OCI-M1 (cell line): ENCODE results near the gene LYSMD4.

Experiments used
- DNase-seq: peaks from one replicate; lab custom pipeline; 2025; lab: John Stamatoyannopoulos, UW

LYSMD4 gene

GRCh38 chr15:99731336-99732123 is 1.7 kb downstream of the LYSMD4 start:
- no peak for DNase-seq

GRCh38 chr15:99729920-99730319 is 3.3 kb downstream of the LYSMD4 start:
- DNase-seq: peak; percentile 60

- DNase-seq: no peak
Observed at GRCh38 chr15:99729327-99729726, 3.9 kb downstream of the LYSMD4 start.

- no peak for DNase-seq
Observed at GRCh38 chr15:99728916-99729315, 4.3 kb downstream of the LYSMD4 start.

- no peak for DNase-seq
Observed at GRCh38 chr15:99727733-99728132, 5.5 kb downstream of the LYSMD4 start.

GRCh38 chr15:99727330-99727729 is 5.9 kb downstream of the LYSMD4 start:
- DNase-seq: no peak

- no peak for DNase-seq
Observed at GRCh38 chr15:99726333-99726732, 6.9 kb downstream of the LYSMD4 start.

- DNase-seq: no peak
Observed at GRCh38 chr15:99722406-99722805, 10.8 kb downstream of the LYSMD4 start.

GRCh38 chr15:99721896-99722295 is 11.3 kb downstream of the LYSMD4 start:
- no peak for DNase-seq

GRCh38 chr15:99721104-99721778 is 12.0 kb downstream of the LYSMD4 start:
- no peak for DNase-seq

GRCh38 chr15:99720533-99720932 is 12.7 kb downstream of the LYSMD4 start:
- DNase-seq: no peak

- DNase-seq: peak; percentile 91
Observed at GRCh38 chr15:99719096-99719541, 14.1 kb downstream of the LYSMD4 start.

GRCh38 chr15:99718421-99718820 is 14.8 kb downstream of the LYSMD4 start:
- DNase-seq: no peak

- no peak for DNase-seq
Observed at GRCh38 chr15:99717161-99718009, 15.9 kb downstream of the LYSMD4 start.

- no peak for DNase-seq
Observed at GRCh38 chr15:99716540-99717095, 16.6 kb downstream of the LYSMD4 start.

- no peak for DNase-seq
Observed at GRCh38 chr15:99712415-99712814, 20.8 kb downstream of the LYSMD4 start.

- no peak for DNase-seq
Observed at GRCh38 chr15:99711625-99712024, 21.6 kb downstream of the LYSMD4 start.

GRCh38 chr15:99709243-99709986 is 23.8 kb downstream of the LYSMD4 start:
- no peak for DNase-seq

- DNase-seq: no peak
Observed at GRCh38 chr15:99708563-99708962, 24.7 kb downstream of the LYSMD4 start.

- DNase-seq: no peak
Observed at GRCh38 chr15:99707473-99708270, 25.6 kb downstream of the LYSMD4 start.
